ENCODE results near the gene ARHGEF2. TPM values are rescaled to one million over a fixed set of nuclear protein-coding genes. Genes with fewer than 3 reads are reported as not detected.
A peak's percentile ranks its signal among the peaks of the same experiment; 100 is the strongest.

The ARHGEF2 gene
- total and polyA plus RNA-seq, 9 of the 15 experiments (the other 6 are each of a cell fraction or from before 2014, with no cell fraction given) = 7.1 to 162 (median 62.2) TPM

- no peak for TF ChIP-seq PURB (CRISPR knock-in tag; IDR thresholded peaks at IDR 0.05; ENCODE audit: low read depth)
- no peak for TF ChIP-seq CCNT2 (IDR thresholded peaks at IDR 0.05; ENCODE audit: borderline replicate concordance, extremely low read depth, insufficient read length, low read depth, low read length)
- TF ChIP-seq ZSCAN32 (CRISPR knock-in tag; IDR thresholded peaks at IDR 0.05) = no peak
- TF ChIP-seq MEIS2 (IDR thresholded peaks at IDR 0.05; ENCODE audit: partially characterized antibody) = peak; percentile 80
- no peak for TF ChIP-seq ZNF184 (CRISPR knock-in tag; IDR thresholded peaks at IDR 0.05)
- TF ChIP-seq SMARCE1 (IDR thresholded peaks at IDR 0.05) = peak; percentile 29; the same call in 1 of the 2 replicates
- TF ChIP-seq ETS1 (conservative IDR thresholded peaks at IDR 0.05; ENCODE audit: control insufficient read depth, low read depth, low read length) = no peak
- TF ChIP-seq SOX6 (IDR thresholded peaks at IDR 0.05) = no peak
- TF ChIP-seq POLR2A (conservative IDR thresholded peaks at IDR 0.05) = peak; percentile 52
- TF ChIP-seq RBM39 (optimal IDR thresholded peaks at IDR 0.05; ENCODE audit: low read depth, low read length) = no peak
- TF ChIP-seq ZNF431 (CRISPR knock-in tag; IDR thresholded peaks at IDR 0.05) = no peak
- no peak for TF ChIP-seq NCOA4 (IDR thresholded peaks at IDR 0.05; ENCODE audit: partially characterized antibody)
- no peak for TF ChIP-seq ATF7 (IDR thresholded peaks at IDR 0.05)
- no peak for TF ChIP-seq NFRKB (IDR thresholded peaks at IDR 0.05; ENCODE audit: low read depth)
- no peak for TF ChIP-seq CGGBP1 (CRISPR knock-in tag; IDR thresholded peaks at IDR 0.05)
- no peak for TF ChIP-seq CBX8 (IDR thresholded peaks at IDR 0.05; ENCODE audit: borderline replicate concordance, extremely low read depth, low read depth, low read length, poor library complexity, severe bottlenecking)
- no peak for TF ChIP-seq THAP12 (CRISPR knock-in tag; IDR thresholded peaks at IDR 0.05)
- TF ChIP-seq NFYB (IDR thresholded peaks at IDR 0.05; ENCODE audit: extremely low read depth, insufficient read length) = no peak
- TF ChIP-seq ARID1B (IDR thresholded peaks at IDR 0.05) = 0 out of 2 replicates have a peak, but pooled peaks have one; percentile 16
- TF ChIP-seq GTF2F1 (IDR thresholded peaks at IDR 0.05; ENCODE audit: low read depth, low read length) = no peak
- no peak for TF ChIP-seq MECOM (CRISPR knock-in tag; IDR thresholded peaks at IDR 0.05)
- TF ChIP-seq ELK1 (CRISPR knock-in tag; IDR thresholded peaks at IDR 0.05) = no peak
- TF ChIP-seq POLR2H (tag; IDR thresholded peaks at IDR 0.05; ENCODE audit: low read depth) = peak; percentile 57; the same call in 1 of the 2 replicates
- no peak for TF ChIP-seq NFXL1 (CRISPR knock-in tag; IDR thresholded peaks at IDR 0.05)
- no peak for TF ChIP-seq CBFA2T3 (IDR thresholded peaks at IDR 0.05)
- TF ChIP-seq BHLHE40 (IDR thresholded peaks at IDR 0.05; ENCODE audit: low read length) = 0 out of 2 replicates have a peak, but pooled peaks have one; percentile 6
Measured at GRCh38 chr1:155979597-155980343, 1.4 kb upstream of the ARHGEF2 start (continued).

Data from K562 (cell line).